Measurements from ENCODE around the gene MAPK14.

The MAPK14 gene

DNA sequence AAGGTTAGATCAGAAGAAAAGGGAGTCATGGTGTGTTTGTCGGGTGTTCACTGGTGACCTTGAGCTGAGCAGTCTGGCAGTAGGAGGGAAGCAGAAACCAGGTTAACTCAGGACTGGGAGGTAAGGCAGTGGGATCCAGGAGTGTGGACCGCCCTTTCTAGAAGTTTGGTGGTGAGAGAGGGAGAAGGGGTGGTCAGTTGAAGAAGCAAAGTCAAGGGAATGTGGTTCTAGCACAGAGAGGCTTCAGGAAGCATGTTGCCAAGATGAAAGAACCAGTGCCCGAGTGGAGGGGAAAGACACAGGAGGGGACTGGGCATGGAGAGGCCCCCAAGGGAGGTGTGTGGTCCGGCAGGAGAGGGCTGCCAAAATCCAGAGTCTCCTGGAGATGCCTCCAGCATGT, 106.3 kb downstream of the MAPK14 start:
- FAIRE-seq (no peak), DNase-seq (ENCODE audit: low spot score) (no peak)

DNA sequence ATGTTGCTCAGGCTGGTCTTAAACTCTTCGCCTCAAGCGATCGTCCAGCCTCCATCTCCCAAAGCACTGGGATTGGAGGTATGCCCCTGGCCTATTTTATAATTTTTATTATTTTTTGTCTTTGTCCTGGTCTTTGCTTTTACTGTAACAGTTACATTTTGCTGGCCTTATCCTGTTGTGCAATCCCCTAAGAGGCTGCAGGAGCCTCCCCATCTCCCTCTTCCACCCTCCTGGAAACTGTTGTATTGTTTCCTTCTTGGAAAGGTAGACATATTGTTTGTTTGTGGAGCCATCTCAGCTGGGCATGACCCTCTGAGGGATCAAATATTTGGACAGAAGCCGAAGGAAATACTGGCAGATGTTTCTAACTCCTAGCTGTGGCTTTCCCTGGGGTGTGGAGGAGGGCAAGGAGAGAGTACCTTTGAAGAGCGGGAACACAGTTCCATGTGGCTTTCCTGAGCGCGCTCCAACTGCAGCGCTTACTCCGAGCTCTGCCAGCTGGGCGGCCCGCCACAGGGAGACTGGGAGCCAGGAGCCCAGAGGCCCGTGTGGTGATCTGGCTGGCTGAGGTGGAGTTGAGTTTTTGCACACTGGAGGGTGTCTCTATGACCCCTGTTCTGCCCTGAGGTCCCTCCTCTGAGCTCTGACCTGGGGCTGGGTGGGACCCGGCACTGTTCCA, 107.6 kb downstream of the MAPK14 start:
- no peak for DNase-seq (ENCODE audit: low spot score)
- no peak for FAIRE-seq

DNA sequence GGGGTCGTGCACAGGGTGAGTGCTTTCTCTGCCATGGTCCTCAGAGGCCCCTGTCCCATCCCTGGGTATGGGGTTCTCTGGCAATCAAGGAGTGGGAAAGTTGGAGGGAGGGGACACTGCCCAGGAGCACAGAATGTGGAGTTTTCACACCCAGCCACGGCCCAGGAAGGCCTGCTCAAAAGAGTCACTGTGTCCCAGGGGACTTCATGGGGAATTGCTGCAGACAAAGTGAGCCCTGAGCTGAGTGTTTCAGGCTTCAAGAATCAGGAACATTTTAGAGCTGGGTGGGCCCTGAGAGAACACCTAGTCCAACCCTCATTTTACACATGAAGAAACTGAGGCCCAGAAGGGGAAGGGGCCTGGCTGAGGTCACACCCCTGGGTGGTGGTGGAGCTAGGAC, 108.4 kb downstream of the MAPK14 start:
- no peak for FAIRE-seq
- DNase-seq (ENCODE audit: low spot score), result no peak

DNA sequence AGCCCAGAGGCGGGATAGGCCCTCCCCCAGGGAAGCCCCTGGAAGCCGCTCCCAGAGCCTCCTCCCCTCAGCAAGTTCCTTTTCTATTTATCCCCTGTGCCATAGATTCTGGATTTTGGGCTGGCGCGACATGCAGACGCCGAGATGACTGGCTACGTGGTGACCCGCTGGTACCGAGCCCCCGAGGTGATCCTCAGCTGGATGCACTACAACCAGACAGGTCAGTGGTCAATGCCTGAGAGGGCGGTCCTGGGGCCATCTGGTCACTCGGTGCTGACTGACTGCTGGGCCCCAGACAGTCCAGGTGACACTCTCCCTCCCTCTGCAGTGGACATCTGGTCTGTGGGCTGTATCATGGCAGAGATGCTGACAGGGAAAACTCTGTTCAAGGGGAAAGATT, 108.9 kb downstream of the MAPK14 start:
- DNase-seq (ENCODE audit: low spot score) (no peak), FAIRE-seq (no peak)

DNA sequence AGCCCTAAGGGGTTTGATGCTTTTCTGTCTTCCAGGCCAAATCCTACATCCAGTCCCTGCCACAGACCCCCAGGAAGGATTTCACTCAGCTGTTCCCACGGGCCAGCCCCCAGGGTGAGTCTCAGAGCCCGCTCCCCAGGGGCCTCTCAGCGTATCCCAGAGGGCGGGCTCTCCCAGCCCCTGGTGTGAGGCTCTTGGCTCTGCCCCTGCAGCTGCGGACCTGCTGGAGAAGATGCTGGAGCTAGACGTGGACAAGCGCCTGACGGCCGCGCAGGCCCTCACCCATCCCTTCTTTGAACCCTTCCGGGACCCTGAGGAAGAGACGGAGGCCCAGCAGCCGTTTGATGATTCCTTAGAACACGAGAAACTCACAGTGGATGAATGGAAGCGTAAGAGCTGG, 111.1 kb downstream of the MAPK14 start:
- FAIRE-seq, result no peak
- no peak for DNase-seq (ENCODE audit: low spot score)

DNA sequence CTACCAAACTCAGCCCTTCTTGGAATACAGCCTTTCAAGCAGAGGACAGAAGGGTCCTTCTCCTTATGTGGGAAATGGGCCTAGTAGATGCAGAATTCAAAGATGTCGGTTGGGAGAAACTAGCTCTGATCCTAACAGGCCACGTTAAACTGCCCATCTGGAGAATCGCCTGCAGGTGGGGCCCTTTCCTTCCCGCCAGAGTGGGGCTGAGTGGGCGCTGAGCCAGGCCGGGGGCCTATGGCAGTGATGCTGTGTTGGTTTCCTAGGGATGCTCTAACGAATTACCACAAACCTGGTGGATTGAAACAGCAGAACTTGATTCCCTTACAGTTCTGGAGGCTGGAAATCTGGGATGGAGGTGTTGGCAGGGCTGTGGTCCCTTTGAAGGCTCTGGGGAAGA, 111.8 kb downstream of the MAPK14 start:
- DNase-seq (ENCODE audit: low spot score), result peak; percentile 40
- FAIRE-seq, result no peak

DNA sequence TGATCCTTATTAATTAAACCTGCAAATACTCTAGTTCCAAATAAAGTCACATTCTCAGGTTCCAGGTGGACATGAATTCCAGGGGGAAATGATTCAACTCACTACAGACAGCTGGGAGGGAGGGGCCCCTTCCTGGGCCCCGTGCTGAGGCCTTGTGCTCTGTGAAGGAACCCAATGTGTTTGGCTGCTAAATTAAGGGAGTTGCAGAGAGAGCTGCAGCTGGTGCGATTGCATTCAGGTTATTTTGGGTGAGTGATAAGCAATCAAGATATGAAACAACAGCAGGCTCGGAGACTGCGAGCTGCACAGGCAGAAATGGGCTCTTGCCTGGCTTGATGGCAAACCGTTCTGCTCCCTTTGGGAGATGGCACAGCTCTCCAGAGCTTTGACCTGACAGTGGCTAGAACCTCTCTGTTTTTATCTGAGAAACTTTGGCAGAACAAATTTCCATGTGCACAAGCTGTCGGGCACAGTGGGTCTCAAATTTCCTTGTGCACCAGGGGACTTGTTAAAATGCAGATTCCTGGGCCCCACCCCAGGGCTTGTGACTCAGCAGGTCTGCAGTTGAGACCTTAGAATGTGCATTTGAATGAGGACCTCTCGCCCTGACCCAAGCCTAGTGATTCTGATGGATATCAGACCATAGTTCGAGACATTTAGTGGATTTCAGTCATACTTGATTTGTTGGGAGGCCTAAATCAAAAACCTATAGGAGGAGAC, 112.5 kb downstream of the MAPK14 start:
- FAIRE-seq, result no peak

DNA sequence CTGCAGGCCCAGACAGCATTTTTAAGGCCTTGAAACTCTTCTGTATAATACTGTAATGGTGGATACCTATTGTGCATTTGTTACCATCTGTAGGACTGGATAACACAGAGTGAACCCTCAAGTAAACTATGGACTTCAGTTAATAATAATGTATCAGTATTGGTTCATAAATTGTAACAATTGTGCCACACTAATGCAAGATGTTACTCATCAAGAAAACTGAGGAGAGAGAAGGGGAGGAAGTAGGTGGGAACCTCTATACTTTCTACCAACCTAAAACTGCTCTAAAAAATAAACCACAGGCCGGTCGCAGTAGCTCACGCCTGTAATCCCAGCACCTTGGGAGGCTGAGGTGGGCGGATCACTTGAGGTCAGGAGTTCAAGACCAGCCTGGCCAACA, 113.5 kb downstream of the MAPK14 start:
- no peak for DNase-seq (ENCODE audit: low spot score)
- FAIRE-seq, result no peak

More for the DNA sequence above, 112.5 kb downstream of the MAPK14 start:
- no peak for DNase-seq (ENCODE audit: low spot score)

DNA sequence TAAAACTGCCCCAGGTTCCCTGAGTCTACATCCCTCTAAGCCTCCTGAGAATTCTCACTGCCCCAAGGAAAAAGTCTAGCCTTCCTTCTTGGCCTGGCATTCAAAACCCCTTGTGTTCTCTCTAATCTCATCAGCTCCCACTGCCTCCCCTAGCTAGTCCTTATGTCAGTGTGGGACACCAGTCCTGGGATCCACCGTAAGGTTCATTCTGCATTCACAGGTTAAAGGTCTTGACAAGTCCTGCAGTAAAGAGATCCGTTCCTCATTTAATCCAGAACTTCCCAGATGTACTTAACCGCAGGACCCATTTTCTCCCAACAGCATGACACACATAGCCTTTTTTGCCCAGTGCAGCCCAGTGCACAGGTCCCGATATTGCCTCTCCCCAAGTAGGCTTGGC, 114.4 kb downstream of the MAPK14 start:
- DNase-seq (ENCODE audit: low spot score) (no peak), FAIRE-seq (no peak)

DNA sequence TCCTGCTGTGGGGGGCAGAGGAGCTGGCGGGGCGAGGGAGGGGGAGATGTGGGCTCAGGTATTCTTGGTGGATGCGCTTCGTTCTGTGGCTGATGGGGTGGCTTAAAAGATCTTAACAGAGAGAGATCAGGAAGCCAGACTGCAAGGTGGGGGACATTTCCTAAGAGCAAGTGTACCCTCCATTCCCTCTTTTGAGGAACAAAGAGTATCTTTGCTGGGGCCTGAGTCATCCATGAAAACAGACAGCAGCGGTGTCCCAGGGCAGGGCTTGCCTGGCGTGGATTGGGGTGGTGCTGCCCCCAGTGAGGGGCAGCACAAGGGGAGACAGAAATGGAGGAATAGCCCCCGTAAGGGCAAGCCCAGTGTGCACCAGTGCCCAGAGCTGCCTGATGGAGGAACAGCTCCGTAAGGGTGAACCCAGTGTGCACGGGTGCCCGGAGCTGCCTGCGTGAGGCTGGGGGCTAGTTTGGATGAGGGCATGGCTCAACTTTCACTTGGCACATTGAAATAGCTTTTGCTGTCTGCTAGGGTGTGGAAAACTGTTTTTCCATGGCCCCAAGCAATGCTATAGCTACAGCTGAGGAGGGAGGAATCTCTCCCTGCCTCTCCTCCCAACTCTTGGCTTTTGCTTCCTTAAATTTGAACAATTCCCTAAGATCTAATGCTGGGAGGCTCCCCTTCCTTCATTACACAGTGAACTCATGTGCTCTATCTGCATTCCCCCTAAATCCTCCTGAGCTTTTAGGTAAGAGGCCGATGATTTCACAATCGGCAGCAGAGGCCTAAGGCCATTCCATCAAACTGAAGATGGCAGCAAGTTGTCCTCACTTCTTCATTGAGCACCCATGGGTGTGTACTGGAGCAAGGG, 115.6 kb downstream of the MAPK14 start:
- DNase-seq (ENCODE audit: low spot score) (no peak), FAIRE-seq (no peak)

DNA sequence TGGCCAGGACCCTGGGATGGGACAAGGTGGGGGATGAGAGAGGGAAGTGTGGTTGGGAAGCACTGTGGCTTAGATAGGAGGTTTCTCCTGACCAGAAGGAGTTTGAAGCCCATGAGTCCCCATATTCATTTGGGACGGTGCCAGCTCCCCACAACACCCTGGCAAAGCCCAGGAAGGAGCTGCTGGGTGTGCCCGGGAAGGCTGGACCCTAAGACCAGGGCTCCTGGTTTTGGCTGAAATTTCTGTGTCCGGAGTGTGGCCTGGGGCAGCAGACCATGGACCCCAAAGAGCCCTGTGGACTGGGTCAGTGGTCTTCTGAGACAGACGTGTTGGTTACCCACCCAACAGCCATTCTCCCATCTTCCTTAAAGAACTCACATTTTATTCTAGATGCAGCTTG, 117.9 kb downstream of the MAPK14 start:
- DNase-seq (ENCODE audit: low spot score) (no peak), FAIRE-seq (no peak)

DNA sequence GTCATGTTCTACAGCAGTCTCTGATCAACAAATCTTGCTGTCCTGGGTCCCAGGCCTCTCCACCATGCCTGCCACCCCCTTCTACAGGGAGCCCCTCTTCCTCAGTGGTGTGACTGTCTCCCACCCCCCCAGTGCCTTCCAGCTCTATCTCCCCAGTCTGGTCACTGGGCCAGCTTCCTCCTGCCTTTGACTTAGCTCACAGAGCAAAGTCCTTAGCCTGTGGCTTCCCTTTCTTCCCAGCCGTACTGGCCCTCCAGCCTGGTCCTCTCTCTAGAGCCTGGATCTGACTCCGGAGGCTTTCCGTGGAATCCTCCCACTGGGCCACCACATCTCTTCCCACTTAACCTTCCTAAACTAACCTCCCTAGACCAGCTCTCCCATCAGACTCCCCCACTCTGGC, 119.7 kb downstream of the MAPK14 start:
- no peak for FAIRE-seq
- DNase-seq (ENCODE audit: low spot score), result no peak

DNA sequence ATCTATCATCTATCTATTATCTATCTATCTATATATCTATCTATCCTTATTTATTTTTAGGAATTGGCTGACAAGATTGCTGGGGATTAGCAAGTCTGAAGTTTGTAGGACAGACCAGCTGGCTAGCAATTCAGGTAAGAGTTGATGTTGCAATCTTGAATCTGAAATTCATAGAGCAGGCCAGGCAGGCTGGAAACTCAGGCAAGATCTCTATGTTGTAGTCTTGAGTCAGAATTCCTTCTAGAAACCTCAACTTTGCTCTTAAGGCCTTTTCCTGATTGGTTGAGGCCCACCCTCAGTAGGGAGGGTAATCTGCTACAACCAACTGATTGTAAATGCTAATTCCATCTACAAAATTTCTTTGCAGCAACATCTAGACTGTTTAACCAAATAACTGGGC, 121.9 kb downstream of the MAPK14 start:
- no peak for DNase-seq (ENCODE audit: low spot score)
- no peak for FAIRE-seq

DNA sequence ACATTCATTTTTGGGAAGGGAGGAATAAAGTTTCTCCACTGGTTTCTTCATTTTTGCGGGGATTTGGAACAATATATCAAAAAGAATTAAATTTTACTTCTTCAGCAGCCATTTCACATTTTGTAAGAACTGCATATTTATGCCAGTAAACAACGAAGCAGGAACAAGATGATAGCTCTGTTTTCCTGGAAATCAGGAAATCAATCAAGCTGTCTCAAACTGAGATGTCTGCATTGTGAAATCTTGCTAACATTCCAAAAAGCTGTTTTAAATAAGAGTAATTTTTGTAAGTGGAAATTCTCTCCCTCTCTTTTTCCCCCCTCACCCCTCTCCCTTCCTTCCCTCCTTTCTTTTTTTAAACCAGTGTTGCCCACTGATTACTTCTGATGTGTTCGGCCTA, 122.7 kb downstream of the MAPK14 start:
- no peak for FAIRE-seq
- DNase-seq (ENCODE audit: low spot score), result no peak

DNA sequence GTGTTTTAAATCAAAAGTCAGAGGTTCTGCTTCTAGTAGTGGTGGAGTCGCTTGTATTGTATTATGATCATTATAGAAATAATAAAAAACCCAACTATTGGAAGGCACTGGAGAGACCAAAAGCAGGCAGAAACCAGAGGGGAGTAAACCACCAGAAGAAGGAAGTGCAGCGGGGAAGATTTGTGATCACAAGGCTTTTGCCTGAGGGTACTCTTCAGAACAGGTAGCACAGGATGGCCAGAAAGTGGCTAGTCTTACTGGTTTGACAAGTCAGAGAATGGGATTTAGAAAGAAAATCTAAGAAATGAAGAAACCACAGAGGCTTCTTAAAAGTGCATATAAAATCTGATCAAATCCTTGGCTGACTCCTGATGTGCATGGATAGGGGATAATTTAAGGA, 126.7 kb downstream of the MAPK14 start:
- FAIRE-seq, result no peak
- no peak for DNase-seq (ENCODE audit: low spot score)

DNA sequence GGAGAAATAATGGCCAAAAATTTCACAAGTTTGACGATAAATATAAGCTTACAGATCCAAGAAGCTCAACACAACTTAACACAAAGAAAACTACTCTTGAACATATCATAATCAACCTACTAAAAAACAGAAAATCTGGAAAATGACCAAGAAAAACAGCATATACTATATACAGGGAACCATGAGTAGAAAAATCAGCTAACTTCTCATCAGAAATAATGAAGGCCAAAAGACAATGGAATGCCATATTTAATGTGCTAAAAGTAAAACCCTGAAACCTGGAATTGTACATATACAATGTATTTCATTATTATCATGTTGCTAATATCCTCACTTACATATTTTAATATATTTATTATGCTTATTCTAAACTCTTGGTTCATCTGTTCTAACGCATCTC, 128.1 kb downstream of the MAPK14 start:
- DNase-seq (ENCODE audit: low spot score), result no peak
- FAIRE-seq, result no peak

DNA sequence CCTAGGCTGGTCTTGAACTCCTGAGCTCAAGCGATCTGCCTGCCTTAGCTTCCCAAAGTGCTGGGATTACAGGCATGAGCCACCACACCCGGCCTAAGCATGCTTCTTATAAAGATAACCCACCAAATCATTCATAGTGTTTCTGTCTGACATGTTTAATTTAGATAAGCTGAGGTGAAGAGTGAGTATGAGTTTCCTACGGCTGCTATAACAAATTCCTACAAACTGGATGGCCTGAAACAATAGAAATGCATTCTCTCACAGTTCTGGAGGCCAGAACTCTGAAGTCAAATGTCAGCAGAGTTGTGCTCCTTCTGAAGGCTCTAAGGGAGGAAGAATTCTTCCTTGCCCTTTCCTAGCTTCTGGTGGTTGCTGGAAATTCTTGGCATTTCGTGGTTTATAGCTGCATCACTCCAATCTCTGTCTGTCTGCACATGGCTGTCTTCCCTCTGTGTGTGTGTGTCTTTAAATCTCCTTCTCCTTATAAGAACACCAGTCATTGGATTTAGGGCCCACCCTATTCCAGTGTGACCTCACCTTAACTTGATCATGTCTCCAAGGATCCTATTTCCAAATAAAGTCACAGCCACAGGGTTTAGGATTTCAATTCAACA, 132.6 kb downstream of the MAPK14 start:
- DNase-seq (ENCODE audit: low spot score), result no peak
- FAIRE-seq, result no peak

Data from urothelium cell line (cell line).